SK-N-SH (cell line): ENCODE results near the gene CCP110. TPM values are rescaled to one million over a fixed set of nuclear protein-coding genes. Genes with fewer than 3 reads are reported as not detected.

Source experiments
- CTCF ChIA-PET: fragments of 300-600, 350-600 bp; formaldehyde crosslinking; extraction: SDS; loops from one replicate; lab custom pipeline; 2021; lab: Yijun Ruan, JAX
- POLR2A ChIA-PET: fragments of 350-600 bp; sonication (Branson Sonifier 250); formaldehyde crosslinking; extraction: SDS; loops from one replicate; lab custom pipeline; 2020; ENCODE audit warnings: antibody characterized with exemption, inconsistent platforms; lab: Yijun Ruan, JAX
- DNase-seq: peaks from one replicate; pipeline ENCODE4 v3.0.0; 2012
- H2AFZ ChIP-seq: fragments of 200-600 bp; sonication (generic); 2 replicates; pipeline ENCODE4 v1.8.1; 2016; ENCODE audit warnings: antibody characterized with exemption, mild to moderate bottlenecking, low read depth
- H3F3A ChIP-seq: fragments of 200-600 bp; sonication (generic); replicated peaks from 2 replicates; pipeline ENCODE3; 2016; ENCODE audit warnings: antibody characterized with exemption, mild to moderate bottlenecking; ENCODE audit not compliant: insufficient read depth
- H3K27ac ChIP-seq, 2 experiments: fragments of 200-500 bp in 1 of 2; fragments of 200-600 bp in 1 of 2; sonication (Bioruptor generic) in 1 of 2; sonication (generic), shearing (Covaris generic) in 1 of 2; 2 replicates each; pipeline versions ENCODE4 v1.5.1 to v1.6.1; 2014 to 2016; ENCODE audit warnings: low read depth in 2 of 2, inconsistent platforms in 1 of 2, low read length in 1 of 2, mild to moderate bottlenecking in 1 of 2, mixed read lengths in 1 of 2
- H3K27me3 ChIP-seq: fragments of 200-600 bp; sonication (generic), shearing (Covaris generic); 2 replicates; pipeline ENCODE4 v1.6.1; 2016; ENCODE audit warnings: mixed run types; ENCODE audit not compliant: insufficient read depth
- H3K36me3 ChIP-seq, 2 experiments: fragments of 200-500 bp in 1 of 2; fragments of 200-600 bp in 1 of 2; sonication (Bioruptor generic) in 1 of 2; sonication (generic) in 1 of 2; replicated peaks in 1 of 2; 2 replicates each; pipeline versions ENCODE3 to v1.5.1; 2014 to 2016; ENCODE audit warnings: low read length in 1 of 2, mild to moderate bottlenecking in 1 of 2; ENCODE audit not compliant: insufficient read depth in 2 of 2, control insufficient read depth in 1 of 2
- H3K4me1 ChIP-seq, 2 experiments: fragments of 200-500 bp in 1 of 2; fragments of 200-600 bp in 1 of 2; sonication (Bioruptor generic) in 1 of 2; sonication (generic), shearing (Covaris generic) in 1 of 2; 2 replicates each; pipeline versions ENCODE4 v1.5.1 to v1.6.1; 2014 to 2016; ENCODE audit warnings: low read depth in 1 of 2, low read length in 1 of 2, mixed run types in 1 of 2; ENCODE audit not compliant: insufficient read depth in 2 of 2, control insufficient read depth in 1 of 2
- H3K4me2 ChIP-seq: fragments of 200-600 bp; sonication (generic), shearing (Covaris generic); 2 replicates; pipeline ENCODE4 v1.6.1; 2017; ENCODE audit warnings: mixed run types
- H3K4me3 ChIP-seq, 2 experiments: fragments of 200-500 bp in 1 of 2; fragments of 200-600 bp in 1 of 2; sonication (Bioruptor generic) in 1 of 2; sonication (generic), shearing (Covaris generic) in 1 of 2; 2 replicates each; pipeline versions ENCODE4 v1.5.1 to v1.8.1; 2014 to 2016; ENCODE audit warnings: low read depth in 2 of 2, inconsistent platforms in 1 of 2, low read length in 1 of 2, mild to moderate bottlenecking in 1 of 2, mixed read lengths in 1 of 2, moderate library complexity in 1 of 2
- H3K79me2 ChIP-seq: fragments of 200-600 bp; sonication (generic); 2 replicates; pipeline ENCODE4 v1.8.1; 2017; ENCODE audit warnings: mild to moderate bottlenecking; ENCODE audit not compliant: insufficient read depth
- H3K9ac ChIP-seq: fragments of 200-600 bp; sonication (generic); 2 replicates; pipeline ENCODE4 v1.6.1; 2017; ENCODE audit warnings: mixed run types
- H3K9me2 ChIP-seq: fragments of 200-600 bp; sonication (generic); 2 replicates; pipeline ENCODE4 v1.6.1; 2017; ENCODE audit warnings: mixed run types
- H3K9me3 ChIP-seq: fragments of 200-600 bp; sonication (generic); 2 replicates; pipeline ENCODE4 v1.6.1; 2017; ENCODE audit warnings: mixed run types, mild to moderate bottlenecking, moderate library complexity
- H4K20me1 ChIP-seq: fragments of 200-600 bp; sonication (generic); 2 replicates; pipeline ENCODE4 v1.6.1; 2017; ENCODE audit warnings: mild to moderate bottlenecking, mixed run types; ENCODE audit not compliant: insufficient read depth
- EZH2phosphoT487 ChIP-seq: fragments of 200-600 bp; sonication (generic); IDR thresholded peaks from 2 replicates; pipeline ENCODE4 v1.6.1; 2017; ENCODE audit warnings: low read depth, mixed run types, mild to moderate bottlenecking, antibody characterized with exemption, moderate library complexity, borderline replicate concordance
- FOXM1 ChIP-seq: IDR thresholded peaks from 2 replicates; pipeline ENCODE4 v1.4.0; 2012; ENCODE audit warnings: low read depth, mild to moderate bottlenecking
- GABPA ChIP-seq: IDR thresholded peaks from 2 replicates; pipeline ENCODE4 v1.4.0; 2012; ENCODE audit warnings: low read depth, mild to moderate bottlenecking
- NRF1 ChIP-seq: IDR thresholded peaks from 2 replicates; pipeline ENCODE4 v1.6.1; 2012; ENCODE audit warnings: low read depth, mild to moderate bottlenecking, low read length
- RXRA ChIP-seq: IDR thresholded peaks from 2 replicates; pipeline ENCODE4 v1.4.0; 2012; ENCODE audit warnings: low read depth, mild to moderate bottlenecking, borderline replicate concordance
- SMC3 ChIP-seq: IDR thresholded peaks from 2 replicates; pipeline ENCODE4 v1.6.1; 2012; ENCODE audit warnings: low read depth, low read length, improper control_type of control experiment
- TEAD4 ChIP-seq: IDR thresholded peaks from 2 replicates; pipeline ENCODE4 v1.4.0; 2012; ENCODE audit warnings: mild to moderate bottlenecking, borderline replicate concordance; ENCODE audit not compliant: insufficient read depth
- WGBS: methylation state at CpG from one replicate; pipeline ENCODE4 v1.1.6; 2017; ENCODE audit warnings: low lambda C conversion rate; 5-methylcytosine and 5-hydroxymethylcytosine counted together
- polyA plus RNA-seq, 3 experiments: library from polyadenylated mRNA; depleted of rRNA; stranded (reverse); fragments of >200 nt; gene quantifications; 2 replicates each; pipeline ENCODE4 v1.2.3, GENCODE V29; 2012
- TF ChIP-seq, protein P1 (sequence below): fragments of 200-600 bp; sonication (generic); IDR thresholded peaks from 2 replicates; pipeline ENCODE4 v1.6.1; 2017; ENCODE audit warnings: antibody characterized with exemption, mild to moderate bottlenecking, moderate library complexity
- TF ChIP-seq, protein P2 (sequence below): IDR thresholded peaks from 2 replicates; pipeline ENCODE4 v1.4.0; 2012; ENCODE audit warnings: low read depth, borderline replicate concordance

The CCP110 gene
- polyA plus RNA-seq, 1 of the 3 experiments (the other 2 are of a cell fraction) = 5.4 TPM

DNA sequence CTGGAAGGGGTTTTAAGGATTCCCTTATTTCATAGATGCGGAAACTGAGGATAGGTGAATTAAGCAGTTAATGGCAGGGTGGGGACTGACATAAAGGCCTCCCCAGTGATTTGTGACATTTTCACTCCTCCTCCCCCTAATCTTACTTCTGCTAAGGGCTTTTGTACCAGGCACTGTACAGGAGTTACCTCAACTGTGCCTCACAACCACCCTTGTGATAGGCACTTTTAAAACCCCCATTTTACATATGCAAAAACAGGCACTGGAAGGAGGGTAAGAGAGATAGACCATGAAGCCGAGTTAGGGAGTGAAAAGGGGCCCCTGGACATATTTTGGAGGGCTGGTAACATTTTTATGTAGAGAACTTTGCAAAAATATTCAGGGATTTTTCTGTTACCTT, 982 bp upstream of the CCP110 start:
- Histone ChIP-seq H3K4me1 (peaks cover 8 to 23% of the 10 kb centered on the region in 2 experiments; a peak in 3 of 4 replicates), H2AFZ (peak overlapping the region; percentile 88), H3K27me3 (no peaks in the 10 kb centered on the region), H3K9me2 (no peaks in the 10 kb centered on the region), H3K9ac (no peak overlapping the region), H4K20me1 (no peaks in the 10 kb centered on the region), H3K4me3 (no peak overlapping the region), H3K4me2 (no peak overlapping the region), H3K79me2 (peaks cover 73% of the 10 kb centered on the region), H3F3A (peaks cover 7% of the 10 kb centered on the region), H3K36me3 (peaks cover 1 to 7% of the 10 kb centered on the region in 2 experiments), H3K9me3 (no peaks in the 10 kb centered on the region), H3K27ac (no peak overlapping the region)
- TF ChIP-seq EZH2phosphoT487 (no peak), FOXM1 (no peak), GABPA (no peak), NRF1 (no peak), RXRA (no peak), SMC3 (no peak)
- TF ChIP-seq, protein P1, sequence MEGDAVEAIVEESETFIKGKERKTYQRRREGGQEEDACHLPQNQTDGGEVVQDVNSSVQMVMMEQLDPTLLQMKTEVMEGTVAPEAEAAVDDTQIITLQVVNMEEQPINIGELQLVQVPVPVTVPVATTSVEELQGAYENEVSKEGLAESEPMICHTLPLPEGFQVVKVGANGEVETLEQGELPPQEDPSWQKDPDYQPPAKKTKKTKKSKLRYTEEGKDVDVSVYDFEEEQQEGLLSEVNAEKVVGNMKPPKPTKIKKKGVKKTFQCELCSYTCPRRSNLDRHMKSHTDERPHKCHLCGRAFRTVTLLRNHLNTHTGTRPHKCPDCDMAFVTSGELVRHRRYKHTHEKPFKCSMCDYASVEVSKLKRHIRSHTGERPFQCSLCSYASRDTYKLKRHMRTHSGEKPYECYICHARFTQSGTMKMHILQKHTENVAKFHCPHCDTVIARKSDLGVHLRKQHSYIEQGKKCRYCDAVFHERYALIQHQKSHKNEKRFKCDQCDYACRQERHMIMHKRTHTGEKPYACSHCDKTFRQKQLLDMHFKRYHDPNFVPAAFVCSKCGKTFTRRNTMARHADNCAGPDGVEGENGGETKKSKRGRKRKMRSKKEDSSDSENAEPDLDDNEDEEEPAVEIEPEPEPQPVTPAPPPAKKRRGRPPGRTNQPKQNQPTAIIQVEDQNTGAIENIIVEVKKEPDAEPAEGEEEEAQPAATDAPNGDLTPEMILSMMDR = no peak
- DNase-seq = no peak
- 78% methylated on average over 2 of the region's 2 CpGs for WGBS
- ChIA-PET CTCF (no interaction called here), POLR2A (no interaction called here)

DNA sequence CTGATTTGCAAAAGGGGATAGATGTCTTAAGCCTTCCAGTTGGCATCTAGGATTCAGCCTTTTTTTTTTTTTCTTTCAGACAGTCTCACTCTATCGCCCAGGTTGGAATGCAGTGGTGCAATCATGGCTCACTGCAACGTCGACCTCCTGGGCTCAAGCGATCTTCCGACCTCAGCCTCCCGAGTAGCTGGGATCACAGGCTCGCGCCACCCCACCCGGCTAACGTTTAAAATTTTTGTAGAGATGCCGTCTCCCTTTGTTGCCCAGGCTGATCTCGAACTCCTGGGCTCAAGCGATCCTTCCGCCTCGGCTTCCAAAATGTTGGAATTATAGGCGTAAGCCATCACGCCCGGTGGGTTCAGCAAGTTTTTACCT, 571 bp upstream of the CCP110 start:
- WGBS = 67% methylated on average over 18 of the region's 18 CpGs
- Histone ChIP-seq H3F3A (peaks cover 7% of the 10 kb centered on the region), H3K4me2 (no peak overlapping the region), H3K9me2 (no peaks in the 10 kb centered on the region), H3K9me3 (no peaks in the 10 kb centered on the region), H3K36me3 (peaks cover 5 to 11% of the 10 kb centered on the region in 2 experiments), H4K20me1 (no peaks in the 10 kb centered on the region), H3K79me2 (peaks cover 70% of the 10 kb centered on the region), H2AFZ (peak overlapping the region; percentile 64; the same call in 1 of the 2 replicates), H3K27ac (no peak overlapping the region), H3K4me1 (peaks cover 8 to 23% of the 10 kb centered on the region in 2 experiments; a peak in 3 of 4 replicates), H3K9ac (no peak overlapping the region), H3K27me3 (no peaks in the 10 kb centered on the region), H3K4me3 (peak overlapping the region in 1 of 2 experiments; percentile 93; a peak in 1 of 4 replicates)
- POLR2A ChIA-PET = interaction anchor here (0.6 to 2.3 kb wide), 2 partner anchors 32 to 134 kb away, joined by 4 to 15 read pairs; partner anchors contain the start of gene VPS35L
- CTCF ChIA-PET = interaction anchor here (1.0 to 2.6 kb wide), 3 partner anchors 13 to 32 kb away, joined by 3 to 14 read pairs (median 4); partner anchors contain the start of gene VPS35L
- TF ChIP-seq GABPA = no peak
- no peak for DNase-seq

DNA sequence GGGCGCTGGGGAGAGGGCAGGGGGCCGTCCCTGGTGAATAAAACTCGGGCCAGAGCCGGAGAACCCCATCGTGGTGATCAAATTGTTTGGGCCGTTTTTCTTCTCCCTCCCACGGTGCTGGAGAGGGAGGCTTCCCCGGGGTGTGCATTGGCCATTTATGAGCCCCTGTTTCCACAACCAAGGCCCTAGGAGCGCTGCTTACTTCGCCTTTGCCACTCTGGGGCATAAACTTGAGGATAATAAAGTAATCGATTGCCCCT, 544 bp downstream of the CCP110 start:
- H4K20me1 ChIP-seq = no peaks in the 10 kb centered on the region
- peaks cover 8 to 21% of the 10 kb centered on the region in 2 experiments; a peak in 3 of 4 replicates for H3K4me1 ChIP-seq
- TF ChIP-seq, protein P2, sequence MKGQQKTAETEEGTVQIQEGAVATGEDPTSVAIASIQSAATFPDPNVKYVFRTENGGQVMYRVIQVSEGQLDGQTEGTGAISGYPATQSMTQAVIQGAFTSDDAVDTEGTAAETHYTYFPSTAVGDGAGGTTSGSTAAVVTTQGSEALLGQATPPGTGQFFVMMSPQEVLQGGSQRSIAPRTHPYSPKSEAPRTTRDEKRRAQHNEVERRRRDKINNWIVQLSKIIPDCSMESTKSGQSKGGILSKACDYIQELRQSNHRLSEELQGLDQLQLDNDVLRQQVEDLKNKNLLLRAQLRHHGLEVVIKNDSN = no peak
- no peak for TF ChIP-seq TEAD4
- peak overlapping the region; percentile 92 for H2AFZ ChIP-seq
- POLR2A ChIA-PET = interaction anchor here (1.2 to 2.3 kb wide), 2 partner anchors 8 to 31 kb away, joined by 3 to 15 read pairs; partner anchors contain the start of gene VPS35L
- no peaks in the 10 kb centered on the region for H3K9me3 ChIP-seq
- peak overlapping the region; percentile 87 for H3K4me2 ChIP-seq
- H3K79me2 ChIP-seq = peaks cover 62% of the 10 kb centered on the region
- CTCF ChIA-PET = interaction anchor here (0.8 to 2.6 kb wide), 5 partner anchors 9 to 135 kb away, joined by 3 to 14 read pairs (median 4); partner anchors contain the start of gene VPS35L
- DNase-seq = no peak
- peak overlapping the region; percentile 82 for H3K9ac ChIP-seq
- H3K27ac ChIP-seq = peak overlapping the region; percentile 54 to 85
- H3K36me3 ChIP-seq = peaks cover 11 to 13% of the 10 kb centered on the region in 2 experiments
- no peaks in the 10 kb centered on the region for H3K27me3 ChIP-seq
- 1% methylated on average over 11 of the region's 11 CpGs for WGBS
- no peaks in the 10 kb centered on the region for H3K9me2 ChIP-seq
- H3F3A ChIP-seq = peaks cover 7% of the 10 kb centered on the region
- peak overlapping the region; percentile 93 to 99 for H3K4me3 ChIP-seq
